Measurements from ENCODE around the gene NKAIN1.
A peak's percentile ranks its signal among the peaks of the same experiment; 100 is the strongest.

NKAIN1 gene

DNA sequence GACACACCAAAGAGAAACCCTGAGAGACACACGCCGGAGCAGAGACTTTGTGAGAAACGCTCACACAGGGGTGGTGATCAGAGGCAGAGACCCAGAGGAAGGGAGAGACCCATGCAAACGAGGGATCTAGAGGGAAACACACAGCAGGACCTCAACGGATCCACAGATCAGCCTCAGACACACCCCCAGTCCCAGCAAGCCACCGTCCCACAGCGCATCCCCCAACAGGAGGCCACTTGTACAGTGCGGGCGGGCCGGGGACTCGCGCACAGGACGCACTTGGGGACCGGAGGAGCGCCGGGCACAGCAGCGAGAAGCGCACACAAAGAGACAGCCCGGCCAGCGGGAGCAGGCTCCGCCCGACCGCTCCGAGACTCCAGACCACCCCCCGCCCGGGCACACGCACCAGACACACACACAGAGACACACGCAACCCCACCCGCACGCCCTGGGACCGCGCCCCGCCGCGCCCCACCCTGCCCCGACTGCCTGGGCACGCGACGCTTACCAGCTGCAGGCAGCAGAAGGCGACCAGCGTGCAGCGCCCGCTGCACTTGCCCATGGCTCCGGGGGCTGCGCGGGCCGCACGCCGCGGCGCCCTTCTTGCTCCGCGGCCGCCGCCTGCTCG, 587 bp downstream of the NKAIN1 start:
- no peak for TF ChIP-seq POLR2A (IDR thresholded peaks at IDR 0.05; ENCODE audit: extremely low read depth, insufficient read length)
- no peak for TF ChIP-seq MYC (IDR thresholded peaks at IDR 0.05; ENCODE audit: low read depth, low read length)
- TF ChIP-seq, protein P1, sequence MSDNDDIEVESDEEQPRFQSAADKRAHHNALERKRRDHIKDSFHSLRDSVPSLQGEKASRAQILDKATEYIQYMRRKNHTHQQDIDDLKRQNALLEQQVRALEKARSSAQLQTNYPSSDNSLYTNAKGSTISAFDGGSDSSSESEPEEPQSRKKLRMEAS (IDR thresholded peaks at IDR 0.05; ENCODE audit: low read depth, low read length) = no peak
- TF ChIP-seq, protein P2, sequence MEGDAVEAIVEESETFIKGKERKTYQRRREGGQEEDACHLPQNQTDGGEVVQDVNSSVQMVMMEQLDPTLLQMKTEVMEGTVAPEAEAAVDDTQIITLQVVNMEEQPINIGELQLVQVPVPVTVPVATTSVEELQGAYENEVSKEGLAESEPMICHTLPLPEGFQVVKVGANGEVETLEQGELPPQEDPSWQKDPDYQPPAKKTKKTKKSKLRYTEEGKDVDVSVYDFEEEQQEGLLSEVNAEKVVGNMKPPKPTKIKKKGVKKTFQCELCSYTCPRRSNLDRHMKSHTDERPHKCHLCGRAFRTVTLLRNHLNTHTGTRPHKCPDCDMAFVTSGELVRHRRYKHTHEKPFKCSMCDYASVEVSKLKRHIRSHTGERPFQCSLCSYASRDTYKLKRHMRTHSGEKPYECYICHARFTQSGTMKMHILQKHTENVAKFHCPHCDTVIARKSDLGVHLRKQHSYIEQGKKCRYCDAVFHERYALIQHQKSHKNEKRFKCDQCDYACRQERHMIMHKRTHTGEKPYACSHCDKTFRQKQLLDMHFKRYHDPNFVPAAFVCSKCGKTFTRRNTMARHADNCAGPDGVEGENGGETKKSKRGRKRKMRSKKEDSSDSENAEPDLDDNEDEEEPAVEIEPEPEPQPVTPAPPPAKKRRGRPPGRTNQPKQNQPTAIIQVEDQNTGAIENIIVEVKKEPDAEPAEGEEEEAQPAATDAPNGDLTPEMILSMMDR (IDR thresholded peaks at IDR 0.05; ENCODE audit: low read depth, low read length) = no peak
- H3K4me3 ChIP-seq (ENCODE audit: low read depth, low read length) = no peak overlapping the region
- peak; percentile 48 for DNase-seq (ENCODE audit: low read depth)

DNA sequence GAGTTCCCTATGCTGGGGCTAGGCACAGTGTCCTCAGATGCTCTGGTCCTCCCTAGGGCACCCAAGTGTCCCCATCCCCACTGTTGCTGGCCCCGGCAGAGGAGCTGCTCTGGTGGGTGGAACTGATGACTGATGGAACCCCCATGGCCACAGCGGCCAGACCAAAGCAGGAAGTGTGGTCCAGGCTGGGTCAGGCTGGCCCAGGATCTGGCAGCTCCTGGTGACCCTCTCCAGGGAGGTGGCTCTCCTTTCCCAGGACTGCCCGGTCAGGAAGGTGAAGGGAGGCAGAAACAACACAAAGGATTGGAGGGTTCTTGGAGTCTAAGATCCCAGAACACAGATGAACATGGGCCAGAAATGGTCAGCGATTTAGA, 1.1 kb downstream of the NKAIN1 start:
- H3K4me3 ChIP-seq (ENCODE audit: low read depth, low read length) = no peak overlapping the region
- TF ChIP-seq MYC (IDR thresholded peaks at IDR 0.05; ENCODE audit: low read depth, low read length) (no peak), POLR2A (IDR thresholded peaks at IDR 0.05; ENCODE audit: extremely low read depth, insufficient read length) (no peak)
- TF ChIP-seq, protein P1 (IDR thresholded peaks at IDR 0.05; ENCODE audit: low read depth, low read length) = no peak
- TF ChIP-seq, protein P2 (IDR thresholded peaks at IDR 0.05; ENCODE audit: low read depth, low read length) = no peak
- DNase-seq (ENCODE audit: low read depth) = no peak

DNA sequence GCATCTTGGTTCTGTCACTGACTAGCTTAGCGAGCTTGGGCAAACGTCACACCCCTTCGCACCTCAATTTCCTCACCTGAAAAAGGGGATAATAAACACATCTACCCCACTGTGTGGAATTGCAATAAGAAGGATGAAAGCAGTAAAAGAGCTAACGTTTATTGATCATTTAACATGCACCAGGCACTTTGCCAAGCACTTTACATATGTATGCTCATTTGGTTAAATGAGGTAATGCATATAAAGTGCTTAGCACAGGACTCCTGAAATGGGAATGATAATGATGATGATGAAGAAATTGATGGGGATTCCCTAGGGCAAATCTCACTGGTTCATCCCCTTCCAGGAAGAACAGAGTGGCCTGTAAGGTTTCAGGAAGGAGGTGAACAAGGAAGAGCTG, 4.8 kb downstream of the NKAIN1 start:
- no peak for DNase-seq (ENCODE audit: low read depth)
- no peak overlapping the region for H3K4me3 ChIP-seq (ENCODE audit: low read depth, low read length)
- TF ChIP-seq, protein P2 (IDR thresholded peaks at IDR 0.05; ENCODE audit: low read depth, low read length) = no peak
- TF ChIP-seq, protein P1 (IDR thresholded peaks at IDR 0.05; ENCODE audit: low read depth, low read length) = no peak
- TF ChIP-seq MYC (IDR thresholded peaks at IDR 0.05; ENCODE audit: low read depth, low read length) (no peak), POLR2A (IDR thresholded peaks at IDR 0.05; ENCODE audit: extremely low read depth, insufficient read length) (no peak)

DNA sequence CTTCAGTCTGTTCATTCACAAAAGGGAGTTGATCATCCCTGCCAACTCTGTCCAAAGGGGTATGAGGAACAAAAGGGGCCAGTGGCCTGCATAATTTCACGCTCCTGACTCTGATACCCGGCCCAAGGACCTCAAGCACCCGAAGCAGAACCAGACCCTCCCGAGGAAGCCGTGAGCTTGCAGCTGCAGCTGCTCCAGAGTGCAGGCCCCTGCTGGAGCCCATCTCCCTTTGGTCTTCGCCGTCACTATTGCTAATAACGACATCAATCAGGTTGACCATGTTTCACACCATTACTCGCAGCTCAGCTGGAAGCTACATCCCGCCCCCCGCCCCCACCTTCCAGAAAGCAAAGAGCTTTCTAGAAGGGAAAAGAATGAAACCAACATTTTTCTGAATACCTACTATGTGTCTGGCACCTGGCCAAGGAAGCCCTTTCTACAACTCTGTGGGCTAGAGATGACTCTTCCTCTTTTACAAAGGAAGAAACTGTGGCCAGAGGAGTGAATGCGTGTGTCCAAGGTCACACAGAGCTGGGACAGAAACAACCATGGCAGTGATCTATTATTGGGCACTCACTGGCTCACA, 5.5 kb downstream of the NKAIN1 start:
- TF ChIP-seq POLR2A (IDR thresholded peaks at IDR 0.05; ENCODE audit: extremely low read depth, insufficient read length) (no peak), MYC (IDR thresholded peaks at IDR 0.05; ENCODE audit: low read depth, low read length) (no peak)
- TF ChIP-seq, protein P1 (IDR thresholded peaks at IDR 0.05; ENCODE audit: low read depth, low read length) = no peak
- TF ChIP-seq, protein P2 (IDR thresholded peaks at IDR 0.05; ENCODE audit: low read depth, low read length) = no peak
- DNase-seq (ENCODE audit: low read depth) = no peak
- H3K4me3 ChIP-seq (ENCODE audit: low read depth, low read length) = no peak overlapping the region

DNA sequence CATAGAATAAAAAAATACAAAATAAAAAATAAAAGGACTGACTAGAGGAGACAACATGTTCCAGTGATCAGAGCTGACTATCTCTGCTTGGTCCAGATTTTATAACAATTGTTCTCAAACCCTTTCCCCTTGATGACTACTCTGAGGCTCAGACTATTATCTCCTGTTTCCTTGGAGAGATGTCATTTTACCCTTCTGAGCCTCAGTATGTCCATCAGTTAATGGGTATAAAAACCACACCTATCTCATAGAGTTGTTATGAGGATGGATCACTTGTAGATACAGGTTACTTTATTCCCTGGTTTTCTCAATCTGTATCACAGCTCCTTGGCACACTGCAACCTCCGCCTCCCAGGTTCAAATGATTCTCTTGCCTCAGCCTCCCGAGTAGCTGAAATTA, 7.0 kb downstream of the NKAIN1 start:
- no peak for DNase-seq (ENCODE audit: low read depth)
- H3K4me3 ChIP-seq (ENCODE audit: low read depth, low read length) = no peak overlapping the region
- TF ChIP-seq, protein P1 (IDR thresholded peaks at IDR 0.05; ENCODE audit: low read depth, low read length) = no peak
- TF ChIP-seq, protein P2 (IDR thresholded peaks at IDR 0.05; ENCODE audit: low read depth, low read length) = no peak
- TF ChIP-seq POLR2A (IDR thresholded peaks at IDR 0.05; ENCODE audit: extremely low read depth, insufficient read length) (no peak), MYC (IDR thresholded peaks at IDR 0.05; ENCODE audit: low read depth, low read length) (no peak)
